Stimulated activated CD8-positive, alpha-beta memory T cell treated with anti-CD3 and anti-CD28 coated beads, Interleukin-7, amount 100 ng/mL, for 24 hours (primary cell): Measurements from ENCODE around the gene GRP.
"Not testable (repeated sequence)": the region's sequence is repeated elsewhere in the genome, so short reads cannot be mapped to it uniquely, and the experiment has no call there.

Source experiments
- DNase-seq: peaks from one replicate; pipeline ENCODE4 v3.0.0-alpha.2; 2020; ENCODE audit warnings: low read depth

GRP gene

DNA sequence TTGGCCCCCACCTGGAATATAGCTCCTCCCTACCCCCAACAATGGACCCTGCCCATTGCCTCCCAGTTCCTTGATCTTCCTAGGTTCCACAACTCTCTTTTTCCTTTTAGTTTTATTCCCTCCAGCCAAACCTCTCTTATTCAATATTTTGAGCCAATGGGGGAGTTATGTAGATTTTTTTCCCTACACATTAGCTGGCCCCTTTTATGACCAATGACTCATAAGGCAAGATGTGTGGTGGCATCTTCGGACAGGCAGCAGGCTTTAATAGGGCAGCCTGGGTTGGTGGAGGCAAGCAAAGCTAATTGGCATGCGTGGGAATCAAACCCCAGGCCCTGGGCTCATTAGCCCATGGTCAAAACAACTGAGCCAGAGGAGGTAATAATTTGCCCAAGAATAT, 9.2 kb downstream of the GRP start:
- no peak for DNase-seq

- no peak for DNase-seq
Measured at GRCh38 chr18:59229701-59230443, 9.9 kb downstream of the GRP start.

GRCh38 chr18:59231114-59231513, 11.2 kb downstream of the GRP start:
- no peak for DNase-seq

GRCh38 chr18:59231877-59232276, 11.9 kb downstream of the GRP start:
- DNase-seq, result no peak

- DNase-seq, result no peak
Measured at GRCh38 chr18:59232309-59233016, 12.5 kb downstream of the GRP start.

GRCh38 chr18:59233017-59233410, 13.1 kb downstream of the GRP start:
- DNase-seq, result no peak

DNA sequence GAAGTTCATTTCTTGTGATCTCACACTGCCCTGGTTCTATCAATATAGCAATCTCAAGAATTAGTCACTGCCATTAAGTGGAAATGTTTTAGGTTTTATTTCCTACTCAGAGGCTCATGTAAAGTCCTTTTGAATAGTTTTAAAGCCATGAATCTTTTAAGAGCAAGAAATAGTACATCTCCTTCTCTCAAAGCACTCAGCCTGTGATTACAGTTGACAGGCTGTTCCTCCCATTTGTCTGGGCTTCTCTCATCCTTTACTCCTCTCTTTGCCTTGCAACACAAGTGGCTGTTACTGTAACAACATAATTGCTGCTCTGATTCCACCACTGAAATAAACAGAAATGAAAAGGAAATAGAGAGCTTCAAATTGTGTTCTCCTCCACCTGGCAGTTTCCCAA, 18.4 kb downstream of the GRP start:
- no peak for DNase-seq

DNA sequence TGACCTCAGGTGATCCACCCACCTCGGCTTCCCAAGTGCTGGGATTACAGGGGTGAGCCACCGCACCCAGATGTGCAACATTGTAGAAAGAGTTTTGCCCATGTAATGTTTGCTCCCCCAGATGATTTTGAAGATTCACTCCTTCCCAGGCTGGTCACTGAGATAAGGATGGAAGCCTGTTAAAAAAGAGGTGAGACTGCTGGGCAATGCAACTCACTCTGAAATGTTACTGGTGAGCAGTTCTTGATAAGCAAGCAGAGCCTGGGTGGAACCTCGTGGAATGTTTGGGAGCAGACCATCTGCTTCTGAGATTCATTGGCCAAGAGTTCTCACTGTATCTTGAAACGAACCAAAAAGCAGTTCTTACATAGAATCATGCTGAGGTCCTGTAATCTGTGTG, 19.7 kb downstream of the GRP start:
- DNase-seq, result no peak

DNA sequence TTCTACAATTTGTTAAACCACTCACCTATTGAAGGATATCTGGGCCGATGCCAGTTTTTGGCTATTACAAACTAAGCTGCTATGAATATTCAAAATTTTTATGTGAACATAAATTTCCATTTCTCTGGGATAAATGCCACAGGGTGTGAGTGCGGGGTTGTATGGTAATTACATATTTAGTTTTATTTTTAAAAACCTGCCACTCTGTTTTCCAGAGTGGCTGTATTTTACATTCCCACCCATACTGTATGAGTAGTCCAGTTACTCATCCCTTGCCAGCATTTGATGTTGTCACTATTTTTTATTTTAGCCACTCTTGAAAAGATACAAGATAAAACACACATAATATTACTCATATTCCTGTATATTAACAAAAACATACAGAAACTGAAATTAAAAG, 22.9 kb downstream of the GRP start:
- no peak for DNase-seq

GRCh38 chr18:59246796-59247195, 26.8 kb downstream of the GRP start:
- DNase-seq, result no peak

DNA sequence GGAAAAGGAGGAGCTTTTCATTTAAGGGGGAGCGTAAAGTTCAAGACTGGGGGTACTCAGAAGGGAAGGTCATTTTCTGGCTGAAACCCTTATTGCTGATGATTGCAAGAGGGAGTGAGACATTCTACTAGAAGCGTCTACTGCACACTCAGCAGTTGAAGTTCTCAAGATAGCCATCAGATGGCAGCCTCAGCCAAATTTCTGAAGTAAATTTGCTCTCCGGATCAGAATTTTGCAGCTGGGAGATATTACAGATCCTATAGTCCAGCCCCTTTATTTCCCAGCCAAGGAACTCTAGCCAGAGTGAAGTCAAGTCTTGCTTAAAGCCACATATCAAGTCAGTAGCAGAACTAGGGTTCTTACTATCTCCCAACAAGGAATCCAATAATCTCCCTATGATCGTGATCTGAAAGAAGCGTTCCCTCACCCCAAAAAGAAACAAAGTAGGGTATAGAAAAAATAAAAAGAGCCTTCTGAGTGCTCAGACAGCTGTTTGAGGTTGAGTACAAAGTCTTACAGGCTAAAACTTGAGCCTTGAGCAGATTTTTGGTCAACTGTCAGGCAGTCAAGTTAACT, 29.3 kb downstream of the GRP start:
- no peak for DNase-seq

DNA sequence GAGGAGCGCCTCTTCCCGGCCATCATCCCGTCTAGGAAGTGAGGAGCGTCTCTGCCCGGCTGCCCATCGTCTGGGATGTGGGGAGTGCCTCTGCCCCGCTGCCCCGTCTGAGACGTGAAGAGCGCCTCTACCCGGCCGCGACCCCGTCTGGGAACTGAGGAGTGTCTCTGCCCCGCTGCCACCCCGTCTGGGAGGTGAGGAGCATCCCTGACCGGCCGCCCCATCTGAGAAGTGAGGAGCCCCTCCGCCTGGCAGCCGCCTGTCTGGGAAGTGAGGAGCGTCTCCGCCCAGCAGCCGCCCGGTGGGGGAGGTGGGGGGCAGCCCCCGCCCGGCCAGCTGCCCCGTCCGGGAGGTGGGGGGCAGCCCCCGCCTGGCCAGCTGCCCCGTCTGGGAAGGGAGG, 35.5 kb downstream of the GRP start:
- DNase-seq, result not testable (repeated sequence)

DNA sequence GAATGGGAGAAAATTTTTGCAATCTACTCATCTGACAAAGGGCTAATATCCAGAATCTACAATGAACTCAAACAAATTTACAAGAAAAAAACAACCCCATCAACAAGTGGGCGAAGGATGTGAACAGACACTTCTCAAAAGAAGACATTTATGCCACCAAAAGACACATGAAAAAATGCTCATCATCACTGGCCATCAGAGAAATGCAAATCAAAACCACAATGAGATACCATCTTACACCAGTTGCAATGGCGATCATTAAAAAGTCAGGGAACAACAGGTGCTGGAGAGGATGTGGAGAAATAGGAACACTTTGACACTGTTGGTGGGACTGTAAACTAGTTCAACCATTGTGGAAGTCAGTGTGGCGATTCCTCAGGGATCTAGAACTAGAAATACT, 41.9 kb downstream of the GRP start:
- DNase-seq, result not testable (repeated sequence)

DNA sequence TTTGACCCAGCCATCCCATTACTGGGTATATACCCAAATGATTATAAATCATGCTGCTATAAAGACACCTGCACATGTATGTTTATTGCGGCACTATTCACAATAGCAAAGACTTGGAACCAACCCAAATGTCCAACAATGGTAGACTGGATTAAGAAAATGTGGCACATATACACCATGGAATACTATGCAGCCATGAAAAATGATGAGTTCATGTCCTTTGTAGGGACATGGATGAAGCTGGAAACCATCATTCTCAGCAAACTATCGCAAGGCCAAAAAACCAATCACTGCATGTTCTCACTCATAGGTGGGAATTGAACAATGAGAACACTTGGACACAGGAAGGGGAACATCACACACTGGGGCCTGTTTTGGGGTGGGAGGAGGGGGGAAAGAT, 42.3 kb downstream of the GRP start:
- DNase-seq, result not testable (repeated sequence)

DNA sequence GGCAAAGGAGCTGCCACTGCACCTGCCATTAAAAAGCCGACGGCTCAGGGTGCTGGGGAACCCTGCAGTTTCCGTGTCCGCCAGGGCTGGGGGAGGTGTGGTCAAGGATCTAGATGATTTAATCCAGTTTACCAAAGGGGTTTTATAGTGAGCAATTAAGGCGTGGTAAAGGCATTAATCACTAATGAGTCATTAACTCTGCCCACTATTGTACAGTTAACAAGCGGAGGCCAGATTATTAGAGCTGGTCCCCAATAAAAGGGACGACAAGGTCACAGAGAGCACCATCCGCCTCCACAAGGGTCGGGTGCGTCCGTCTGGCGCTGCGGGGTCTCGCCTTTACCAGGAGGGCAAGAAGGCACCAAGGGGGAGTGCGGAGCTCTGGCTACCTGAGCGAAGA, 43.7 kb downstream of the GRP start:
- no peak for DNase-seq

- no peak for DNase-seq
Measured at GRCh38 chr18:59264121-59264571, 44.2 kb downstream of the GRP start.

- DNase-seq, result no peak
Measured at GRCh38 chr18:59264651-59265245, 44.8 kb downstream of the GRP start.

DNA sequence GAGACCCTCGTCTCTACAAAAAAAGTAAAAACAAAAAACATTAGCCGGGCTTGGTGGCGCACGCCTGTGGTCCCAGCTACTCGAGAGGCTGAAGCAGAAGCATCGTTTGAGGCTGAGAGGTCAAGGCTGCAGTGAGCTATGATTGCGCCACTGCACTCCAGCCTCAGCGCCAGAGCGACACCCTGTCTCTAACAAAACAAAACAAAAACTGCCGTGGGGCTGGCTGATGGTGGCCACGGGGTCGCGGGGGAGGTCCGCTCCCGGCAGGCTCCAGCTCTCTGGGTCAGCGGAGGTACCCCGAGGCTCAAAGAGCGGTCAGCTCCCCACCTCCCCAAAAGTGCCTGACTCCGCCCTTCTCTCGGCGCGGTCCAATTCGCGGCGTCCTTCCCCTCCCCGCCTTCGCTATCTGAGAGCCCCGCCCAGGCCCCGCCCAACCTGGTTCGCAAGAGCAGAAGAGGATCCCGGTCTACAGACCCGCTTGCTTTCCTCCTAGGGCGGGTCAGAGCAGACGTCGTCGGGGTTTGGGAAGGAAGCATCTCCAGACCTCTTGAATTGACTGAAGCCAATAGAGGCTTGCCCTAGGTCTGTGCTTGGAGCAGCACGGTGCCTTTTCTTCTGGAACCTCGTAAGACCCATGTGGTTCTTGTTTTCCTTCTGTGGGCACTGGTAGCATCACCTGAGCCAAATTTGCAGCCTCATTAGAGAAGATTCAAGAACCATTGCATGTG, 45.5 kb downstream of the GRP start:
- peak; percentile 16 for DNase-seq

DNA sequence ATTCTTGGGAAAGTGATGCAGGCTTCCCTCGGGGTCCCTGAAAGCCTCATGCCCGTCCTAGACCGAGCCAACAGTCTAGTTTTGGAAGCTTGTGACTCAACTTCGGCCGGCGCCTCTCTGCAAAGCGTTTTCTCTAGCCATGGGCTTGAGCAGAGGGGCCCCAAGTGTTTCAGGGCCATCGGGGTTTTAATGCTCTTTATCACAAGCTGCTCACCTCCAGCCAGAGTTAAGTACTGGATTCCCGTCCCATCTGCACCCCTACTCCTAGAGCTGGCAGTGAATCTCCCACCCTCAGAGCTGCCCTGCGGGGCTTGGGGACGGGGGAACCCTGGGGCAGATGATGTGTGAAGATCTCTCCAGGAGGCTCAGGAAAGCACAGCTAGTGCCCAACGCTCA, 46.0 kb downstream of the GRP start:
- DNase-seq, result no peak

GRCh38 chr18:59266459-59266858, 46.5 kb downstream of the GRP start:
- DNase-seq, result no peak

GRCh38 chr18:59266886-59267502, 47.0 kb downstream of the GRP start:
- DNase-seq, result no peak
